Gastrocnemius medialis (tissue), 4 donors: ENCODE data around the gene GCG. TPM values are rescaled to one million over a fixed set of nuclear protein-coding genes. Genes with fewer than 3 reads are reported as not detected.

Source experiments
- ATAC-seq, 2 donors: fragments of 150-250 bp; one replicate each; pipeline ENCODE4 v1.9.1; 2016
- DNase-seq, 2 donors: peaks; one replicate each; pipeline ENCODE4 v3.0.0-alpha.2; 2019
- H3K27ac ChIP-seq, 4 donors: fragments of 200-600 bp; sonication (generic); 1 replicate in 1 of 4; 2 replicates in 3 of 4; pipeline ENCODE4 v1.5.1; 2016 to 2018; ENCODE audit warnings: mild to moderate bottlenecking in 2 of 4, moderate library complexity in 1 of 4
- H3K27me3 ChIP-seq, 3 donors: fragments of 200-600 bp; sonication (generic) in 2 of 3; 1 replicate in 1 of 3; 2 replicates in 2 of 3; pipeline versions ENCODE4 v1.5.1 to v1.6.0; 2016 to 2019; ENCODE audit warnings: mild to moderate bottlenecking in 1 of 3, moderate library complexity in 1 of 3
- H3K36me3 ChIP-seq, 2 donors: fragments of 200-600 bp; sonication (generic) in 1 of 2; one replicate each; pipeline ENCODE4 v1.5.1; 2017 to 2018
- H3K4me1 ChIP-seq, 2 donors: fragments of 200-600 bp; sonication (generic) in 1 of 2; one replicate each; pipeline ENCODE4 v1.5.1; 2016 to 2017; ENCODE audit warnings: mild to moderate bottlenecking in 2 of 2
- H3K4me3 ChIP-seq, 4 donors: fragments of 200-600 bp; sonication (generic) in 3 of 4; 1 replicate in 1 of 4; 2 replicates in 3 of 4; pipeline ENCODE4 v1.5.1; 2016 to 2019; ENCODE audit warnings: mild to moderate bottlenecking in 2 of 4
- H3K9me3 ChIP-seq, 3 donors: fragments of 200-600 bp; sonication (generic) in 2 of 3; 1 replicate in 1 of 3; 2 replicates in 2 of 3; pipeline ENCODE4 v1.5.1; 2016 to 2019
- POLR2A ChIP-seq, 2 donors: fragments of 450-650 bp; IDR thresholded peaks; one replicate each; pipeline ENCODE4 v1.6.1; 2017; ENCODE audit warnings: antibody characterized with exemption in 2 of 2, mild to moderate bottlenecking in 2 of 2, moderate library complexity in 2 of 2
- in situ Hi-C, 4 donors: fragments of 200-750 bp; cut with MboI; loops; one replicate each; pipeline versions ENCODE4 v1.15.0 to v1.8.0; 2017; ENCODE audit warnings: low sequenced_read_pairs in 4 of 4
- intact Hi-C: fragments of 100-400 bp; cut with DNase I; formaldehyde crosslinking; loops from one replicate; pipeline ENCODE4 v1.15.1; 2023; ENCODE audit warnings: low total_unique reads
- total RNA-seq, 4 donors: library from RNA; depleted of rRNA; stranded (reverse); fragments of >200 nt; gene quantifications; one replicate each; pipeline versions ENCODE4 v1.1.0 to v1.2.3, GENCODE V29; 2016
- TF ChIP-seq, protein P1 (sequence below), 5 experiments: fragments of 450-650 bp in 3 of 5; fragments of 200-600 bp in 2 of 5; sonication (generic) in 2 of 5; IDR thresholded peaks in 4 of 5; conservative IDR thresholded peaks in 1 of 5; 1 replicate in 4 of 5; 2 replicates in 1 of 5; pipeline ENCODE4 v1.5.1; 2016 to 2019; ENCODE audit warnings: antibody characterized with exemption in 5 of 5, mild to moderate bottlenecking in 3 of 5, moderate library complexity in 3 of 5

Gene GCG
- total RNA-seq, 4 donors from 2014 or later, result not detected

DNA sequence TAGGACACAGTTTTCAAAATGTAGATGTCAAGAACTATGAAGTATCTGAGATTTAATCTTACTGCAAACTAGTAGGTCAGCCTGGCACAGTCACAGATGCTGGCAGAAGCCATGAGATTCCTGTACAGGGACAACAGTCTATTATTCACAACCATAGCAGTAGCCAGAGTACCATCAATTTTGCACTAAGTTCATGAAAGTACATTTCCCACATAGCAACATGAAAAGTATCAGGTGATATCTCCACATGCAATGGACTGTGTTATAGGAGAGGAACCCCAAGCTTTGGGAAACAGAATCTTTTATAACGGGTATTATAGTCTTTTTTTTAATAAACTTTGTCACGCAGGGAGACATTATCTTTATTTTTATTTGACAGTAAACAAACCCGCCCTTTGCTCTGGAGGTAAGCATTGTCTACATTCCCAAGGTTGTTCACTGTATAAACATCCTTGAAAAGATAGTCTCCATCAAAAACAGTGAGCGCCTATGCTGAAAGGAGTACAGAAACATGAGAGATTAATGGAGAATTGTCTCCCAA is 44.6 kb downstream of the GCG start:
- Histone ChIP-seq H3K4me3 (no peak overlapping the region), H3K36me3 (no peaks in the 10 kb centered on the region), H3K27ac (no peak overlapping the region), H3K4me1 (peaks cover 0 to 6% of the 10 kb centered on the region in 2 donors), H3K27me3 (no peaks in the 10 kb centered on the region), H3K9me3 (no peaks in the 10 kb centered on the region)
- TF ChIP-seq, protein P1, sequence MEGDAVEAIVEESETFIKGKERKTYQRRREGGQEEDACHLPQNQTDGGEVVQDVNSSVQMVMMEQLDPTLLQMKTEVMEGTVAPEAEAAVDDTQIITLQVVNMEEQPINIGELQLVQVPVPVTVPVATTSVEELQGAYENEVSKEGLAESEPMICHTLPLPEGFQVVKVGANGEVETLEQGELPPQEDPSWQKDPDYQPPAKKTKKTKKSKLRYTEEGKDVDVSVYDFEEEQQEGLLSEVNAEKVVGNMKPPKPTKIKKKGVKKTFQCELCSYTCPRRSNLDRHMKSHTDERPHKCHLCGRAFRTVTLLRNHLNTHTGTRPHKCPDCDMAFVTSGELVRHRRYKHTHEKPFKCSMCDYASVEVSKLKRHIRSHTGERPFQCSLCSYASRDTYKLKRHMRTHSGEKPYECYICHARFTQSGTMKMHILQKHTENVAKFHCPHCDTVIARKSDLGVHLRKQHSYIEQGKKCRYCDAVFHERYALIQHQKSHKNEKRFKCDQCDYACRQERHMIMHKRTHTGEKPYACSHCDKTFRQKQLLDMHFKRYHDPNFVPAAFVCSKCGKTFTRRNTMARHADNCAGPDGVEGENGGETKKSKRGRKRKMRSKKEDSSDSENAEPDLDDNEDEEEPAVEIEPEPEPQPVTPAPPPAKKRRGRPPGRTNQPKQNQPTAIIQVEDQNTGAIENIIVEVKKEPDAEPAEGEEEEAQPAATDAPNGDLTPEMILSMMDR (IDR thresholded peaks at IDR 0.05 in 4 of 5, conservative IDR thresholded peaks at IDR 0.05 in 1 of 5), result no peak
- no peak for TF ChIP-seq POLR2A (IDR thresholded peaks at IDR 0.05)
- DNase-seq (no peak), ATAC-seq (no peak)
- intact Hi-C loops, result no loop called here
- in situ Hi-C loops, result no loop called here

DNA sequence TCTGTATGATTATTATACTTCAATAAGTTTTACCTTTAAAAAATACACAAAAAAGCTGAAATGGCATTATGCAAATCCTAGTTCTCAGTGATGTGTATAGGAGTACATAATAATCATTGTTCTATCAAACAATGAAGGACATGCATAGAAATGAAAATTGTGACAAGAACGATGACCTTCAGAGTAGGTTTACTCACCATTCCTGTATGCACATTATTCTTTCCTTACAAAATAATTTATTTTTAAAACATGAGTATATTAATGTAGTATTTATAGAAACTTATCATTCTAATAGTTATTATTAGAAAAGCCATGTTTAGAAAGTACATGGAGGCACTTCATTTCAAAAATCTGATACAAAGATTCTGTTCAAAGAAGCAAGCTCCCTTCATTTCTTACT is 45.3 kb downstream of the GCG start:
- no peaks in the 10 kb centered on the region for H3K36me3 ChIP-seq
- in situ Hi-C loops (no loop called here), intact Hi-C loops (no loop called here)
- H3K9me3 ChIP-seq, result no peaks in the 10 kb centered on the region
- no peaks in the 10 kb centered on the region for H3K27me3 ChIP-seq
- TF ChIP-seq, protein P1 (IDR thresholded peaks at IDR 0.05 in 4 of 5, conservative IDR thresholded peaks at IDR 0.05 in 1 of 5), result no peak
- no peak for TF ChIP-seq POLR2A (IDR thresholded peaks at IDR 0.05)
- no peak overlapping the region for H3K4me3 ChIP-seq
- ATAC-seq, result no peak
- no peak overlapping the region for H3K27ac ChIP-seq
- H3K4me1 ChIP-seq, result peaks cover 0 to 6% of the 10 kb centered on the region in 2 donors
- DNase-seq, result no peak

DNA sequence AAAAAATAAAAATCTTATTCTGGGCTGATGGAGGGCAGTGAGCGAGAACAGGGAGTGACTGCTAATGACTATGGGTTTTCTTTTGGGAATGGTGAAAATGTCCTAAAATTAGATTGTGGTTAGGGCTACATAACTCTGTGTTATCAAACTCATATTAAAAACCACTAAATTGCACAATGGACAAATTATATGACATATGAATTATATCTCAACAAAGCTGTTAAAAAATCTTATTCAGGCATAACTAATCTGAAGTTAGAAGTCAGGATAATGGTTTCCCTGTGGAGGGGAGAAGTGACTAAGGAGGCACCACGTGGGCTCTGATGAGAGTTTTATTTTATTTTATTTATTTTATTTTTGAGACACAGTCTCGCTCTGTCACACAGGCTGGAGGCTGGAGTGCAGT is 45.9 kb downstream of the GCG start:
- H3K27me3 ChIP-seq, result no peaks in the 10 kb centered on the region
- DNase-seq (no peak), ATAC-seq (no peak)
- H3K9me3 ChIP-seq, result no peaks in the 10 kb centered on the region
- TF ChIP-seq, protein P1 (IDR thresholded peaks at IDR 0.05 in 4 of 5, conservative IDR thresholded peaks at IDR 0.05 in 1 of 5), result no peak
- no peak for TF ChIP-seq POLR2A (IDR thresholded peaks at IDR 0.05)
- intact Hi-C loops, result no loop called here
- no peaks in the 10 kb centered on the region for H3K36me3 ChIP-seq
- no peak overlapping the region for H3K4me3 ChIP-seq
- in situ Hi-C loops, result no loop called here
- H3K27ac ChIP-seq, result no peak overlapping the region
- peaks cover 0 to 6% of the 10 kb centered on the region in 2 donors for H3K4me1 ChIP-seq

DNA sequence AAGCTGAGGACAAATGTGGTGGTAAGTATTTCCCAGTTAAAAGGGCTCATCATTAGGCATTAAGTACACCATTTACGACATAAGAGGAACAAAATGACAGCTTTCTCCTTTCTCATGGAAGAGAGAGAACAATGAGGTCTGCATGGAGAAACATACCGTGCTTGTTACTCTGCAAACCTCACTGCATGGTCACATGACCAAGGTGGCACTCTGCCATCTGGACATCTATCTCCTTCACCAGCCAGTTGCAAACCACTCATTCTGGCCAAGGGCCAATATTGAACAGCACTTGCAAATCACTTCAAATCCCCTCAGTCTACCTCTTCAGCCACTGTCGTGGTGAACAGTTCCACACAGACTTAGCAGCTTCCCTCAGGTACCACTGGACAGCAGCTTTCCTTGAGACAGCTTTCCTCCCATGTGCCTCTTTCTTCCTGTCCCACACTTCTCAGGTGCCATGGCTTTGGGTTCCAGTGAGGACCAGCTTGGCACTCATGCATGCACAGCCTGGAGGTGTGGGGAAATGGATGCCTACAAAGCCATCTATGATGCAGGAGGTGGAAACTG is 48.5 kb downstream of the GCG start:
- no peaks in the 10 kb centered on the region for H3K36me3 ChIP-seq
- no peaks in the 10 kb centered on the region for H3K27me3 ChIP-seq
- no peak for ATAC-seq
- in situ Hi-C loops (no loop called here), intact Hi-C loops (no loop called here)
- H3K27ac ChIP-seq, result no peak overlapping the region
- no peaks in the 10 kb centered on the region for H3K9me3 ChIP-seq
- no peak for TF ChIP-seq POLR2A (IDR thresholded peaks at IDR 0.05)
- TF ChIP-seq, protein P1 (IDR thresholded peaks at IDR 0.05 in 4 of 5, conservative IDR thresholded peaks at IDR 0.05 in 1 of 5), result no peak
- no peak for DNase-seq
- H3K4me1 ChIP-seq, result peaks cover 0 to 6% of the 10 kb centered on the region in 2 donors
- no peak overlapping the region for H3K4me3 ChIP-seq

DNA sequence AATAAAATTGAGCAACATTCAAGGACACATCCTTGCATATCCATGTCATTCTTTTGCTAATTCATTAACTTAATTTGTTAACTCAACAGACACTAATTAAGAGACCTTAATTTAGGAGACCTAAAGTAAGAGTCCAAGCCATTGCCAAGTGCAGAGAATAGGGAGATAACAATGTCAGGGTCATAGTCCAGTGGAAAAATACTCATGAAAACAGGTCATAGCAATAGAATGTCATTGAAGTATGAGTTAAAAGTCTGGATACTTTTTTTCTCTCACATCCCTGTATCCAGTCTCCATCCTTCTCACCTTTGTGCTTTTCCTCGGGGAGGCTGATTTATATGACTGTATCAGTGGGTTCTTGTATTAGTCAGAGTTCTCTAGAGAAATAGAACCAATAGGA is 51.5 kb downstream of the GCG start:
- H3K4me1 ChIP-seq, result no peaks in the 10 kb centered on the region

More for the DNA sequence above, 51.5 kb downstream of the GCG start:
- intact Hi-C loops (no loop called here), in situ Hi-C loops (no loop called here)
- H3K4me3 ChIP-seq, result no peak overlapping the region
- no peak overlapping the region for H3K27ac ChIP-seq
- no peaks in the 10 kb centered on the region for H3K27me3 ChIP-seq
- no peaks in the 10 kb centered on the region for H3K36me3 ChIP-seq
- no peaks in the 10 kb centered on the region for H3K9me3 ChIP-seq
- DNase-seq, result no peak
- TF ChIP-seq, protein P1 (IDR thresholded peaks at IDR 0.05 in 4 of 5, conservative IDR thresholded peaks at IDR 0.05 in 1 of 5), result no peak
- no peak for TF ChIP-seq POLR2A (IDR thresholded peaks at IDR 0.05)
- no peak for ATAC-seq
